Measurements from ENCODE around the gene KRTAP10-11.

DNA sequence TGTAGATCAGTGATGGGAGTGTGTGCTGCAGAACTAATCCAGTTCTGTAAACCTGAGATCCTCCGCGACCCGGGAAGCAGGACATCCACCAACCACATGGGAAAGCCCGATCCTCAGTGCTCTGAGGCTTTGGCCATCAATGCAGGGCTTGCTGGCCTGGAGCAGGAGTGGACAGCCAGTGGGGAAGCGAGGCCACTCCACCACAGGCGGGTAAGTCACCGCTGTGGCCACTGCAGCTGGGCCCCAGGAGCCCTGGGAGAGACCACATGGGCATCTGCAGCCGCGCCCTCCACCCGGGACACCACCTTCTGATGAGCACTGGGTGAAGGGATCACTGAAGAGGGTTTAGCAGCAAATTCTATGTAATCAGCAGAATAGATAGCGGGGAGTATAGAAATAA, 34.9 kb downstream of the KRTAP10-11 start:
- TF ChIP-seq, protein P1, sequence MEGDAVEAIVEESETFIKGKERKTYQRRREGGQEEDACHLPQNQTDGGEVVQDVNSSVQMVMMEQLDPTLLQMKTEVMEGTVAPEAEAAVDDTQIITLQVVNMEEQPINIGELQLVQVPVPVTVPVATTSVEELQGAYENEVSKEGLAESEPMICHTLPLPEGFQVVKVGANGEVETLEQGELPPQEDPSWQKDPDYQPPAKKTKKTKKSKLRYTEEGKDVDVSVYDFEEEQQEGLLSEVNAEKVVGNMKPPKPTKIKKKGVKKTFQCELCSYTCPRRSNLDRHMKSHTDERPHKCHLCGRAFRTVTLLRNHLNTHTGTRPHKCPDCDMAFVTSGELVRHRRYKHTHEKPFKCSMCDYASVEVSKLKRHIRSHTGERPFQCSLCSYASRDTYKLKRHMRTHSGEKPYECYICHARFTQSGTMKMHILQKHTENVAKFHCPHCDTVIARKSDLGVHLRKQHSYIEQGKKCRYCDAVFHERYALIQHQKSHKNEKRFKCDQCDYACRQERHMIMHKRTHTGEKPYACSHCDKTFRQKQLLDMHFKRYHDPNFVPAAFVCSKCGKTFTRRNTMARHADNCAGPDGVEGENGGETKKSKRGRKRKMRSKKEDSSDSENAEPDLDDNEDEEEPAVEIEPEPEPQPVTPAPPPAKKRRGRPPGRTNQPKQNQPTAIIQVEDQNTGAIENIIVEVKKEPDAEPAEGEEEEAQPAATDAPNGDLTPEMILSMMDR (IDR thresholded peaks at IDR 0.05) = no peak
- no peak for TF ChIP-seq POLR2A (IDR thresholded peaks at IDR 0.05)
